ENCODE data around the gene NOL4L. TPM values are rescaled to one million over a fixed set of nuclear protein-coding genes. Genes with fewer than 3 reads are reported as not detected.

The NOL4L gene
- polyA plus RNA-seq, 1 donor (not counting 4 experiments of a cell fraction or from before 2014, with no cell fraction given) = 1.0 TPM

GRCh38 chr20:32528171-32528891, 56.8 kb downstream of the NOL4L start:
- DNase-seq (ENCODE audit: low read depth, low spot score) (no peak), FAIRE-seq (no peak)
- Histone ChIP-seq H3K36me3 (ENCODE audit: control insufficient read depth in 2 of 2, extremely low read depth in 1 of 2, insufficient read depth in 2 of 2, low read length in 2 of 2) (no peaks in the 10 kb centered on the region), H3K27ac (ENCODE audit: control insufficient read depth, insufficient read depth, low read length) (no peak overlapping the region), H3K9ac (ENCODE audit: control insufficient read depth, extremely low read depth, insufficient read depth, low read length) (no peak overlapping the region), H3K9me1 (ENCODE audit: control insufficient read depth, extremely low read depth, insufficient read depth, low read length) (no peaks in the 10 kb centered on the region), H2AFZ (ENCODE audit: control insufficient read depth, low read length) (no peak overlapping the region), H3K4me2 (ENCODE audit: control insufficient read depth, extremely low read depth, insufficient read depth, low read depth, low read length) (no peak overlapping the region), H3K27me3 (ENCODE audit: control insufficient read depth, extremely low read depth, insufficient read depth, low read length) (peaks cover 41% of the 10 kb centered on the region), H3K4me1 (ENCODE audit: control insufficient read depth, extremely low read depth, insufficient read depth, low read length) (no peaks in the 10 kb centered on the region), H3K4me3 (ENCODE audit: control insufficient read depth in 2 of 3, extremely low read depth in 1 of 3, insufficient read depth in 2 of 3, low read depth in 1 of 3, low read length in 3 of 3) (no peak overlapping the region), H4K20me1 (ENCODE audit: control insufficient read depth, extremely low read depth, insufficient read depth, low read length) (no peaks in the 10 kb centered on the region), H3K9me3 (ENCODE audit: control insufficient read depth, low read depth, low read length) (no peaks in the 10 kb centered on the region), H3K79me2 (ENCODE audit: control insufficient read depth, insufficient read depth, low read length) (no peaks in the 10 kb centered on the region)
- dilution Hi-C loops (cut with MboI; ENCODE audit: extremely low pct_ligation_motif_present, low sequenced_read_pairs) = no loop called here
- peak; percentile 67 for TF ChIP-seq EZH2 (IDR thresholded peaks at IDR 0.05; ENCODE audit: low read length)
- TF ChIP-seq CTCF (optimal IDR thresholded peaks at IDR 0.05 in 1 of 3, IDR thresholded peaks at IDR 0.05 in 1 of 3, conservative IDR thresholded peaks at IDR 0.05 in 1 of 3; ENCODE audit: extremely low read depth in 1 of 3, insufficient read depth in 2 of 3, low read length in 3 of 3) = no peak

GRCh38 chr20:32527447-32528055, 57.6 kb downstream of the NOL4L start:
- Histone ChIP-seq H4K20me1 (ENCODE audit: control insufficient read depth, extremely low read depth, insufficient read depth, low read length) (no peaks in the 10 kb centered on the region), H3K9ac (ENCODE audit: control insufficient read depth, extremely low read depth, insufficient read depth, low read length) (no peak overlapping the region), H2AFZ (ENCODE audit: control insufficient read depth, low read length) (no peak overlapping the region), H3K4me3 (ENCODE audit: control insufficient read depth in 2 of 3, extremely low read depth in 1 of 3, insufficient read depth in 2 of 3, low read depth in 1 of 3, low read length in 3 of 3) (no peak overlapping the region), H3K4me1 (ENCODE audit: control insufficient read depth, extremely low read depth, insufficient read depth, low read length) (no peaks in the 10 kb centered on the region), H3K9me3 (ENCODE audit: control insufficient read depth, low read depth, low read length) (no peaks in the 10 kb centered on the region), H3K27me3 (ENCODE audit: control insufficient read depth, extremely low read depth, insufficient read depth, low read length) (peaks cover 44% of the 10 kb centered on the region), H3K79me2 (ENCODE audit: control insufficient read depth, insufficient read depth, low read length) (no peaks in the 10 kb centered on the region), H3K9me1 (ENCODE audit: control insufficient read depth, extremely low read depth, insufficient read depth, low read length) (no peaks in the 10 kb centered on the region), H3K27ac (ENCODE audit: control insufficient read depth, insufficient read depth, low read length) (no peak overlapping the region), H3K4me2 (ENCODE audit: control insufficient read depth, extremely low read depth, insufficient read depth, low read depth, low read length) (no peak overlapping the region), H3K36me3 (ENCODE audit: control insufficient read depth in 2 of 2, extremely low read depth in 1 of 2, insufficient read depth in 2 of 2, low read length in 2 of 2) (no peaks in the 10 kb centered on the region)
- TF ChIP-seq EZH2 (IDR thresholded peaks at IDR 0.05; ENCODE audit: low read length) = no peak
- no peak for TF ChIP-seq CTCF (optimal IDR thresholded peaks at IDR 0.05 in 1 of 3, IDR thresholded peaks at IDR 0.05 in 1 of 3, conservative IDR thresholded peaks at IDR 0.05 in 1 of 3; ENCODE audit: extremely low read depth in 1 of 3, insufficient read depth in 2 of 3, low read length in 3 of 3)
- dilution Hi-C loops (cut with MboI; ENCODE audit: extremely low pct_ligation_motif_present, low sequenced_read_pairs) = no loop called here
- DNase-seq (ENCODE audit: low read depth, low spot score) = no peak
- FAIRE-seq = no peak

Data from keratinocyte (primary cell).